ENCODE results near the gene SLC39A9.

- TF ChIP-seq CTCF (IDR thresholded peaks at IDR 0.05) (no peak), EZH2 (IDR thresholded peaks at IDR 0.05) (no peak)
Observed at GRCh38 chr14:69459122-69459521, 60.6 kb downstream of the SLC39A9 start.

Measured in neural progenitor cell (in vitro differentiated cells).